NCI-H2196 (cell line): ENCODE results near the gene DPM3.
"Not testable (repeated sequence)": the region's sequence is repeated elsewhere in the genome, so short reads cannot be mapped to it uniquely, and the experiment has no call there.

Experiments
- DNase-seq: peaks from one replicate; lab custom pipeline; 2025; ENCODE audit not compliant: unreplicated experiment; lab: John Stamatoyannopoulos, UW

The DPM3 gene

GRCh38 chr1:155175927-155176371 lies 35.6 kb upstream of the DPM3 start:
- no peak for DNase-seq

GRCh38 chr1:155175281-155175926 lies 35.1 kb upstream of the DPM3 start:
- DNase-seq: no peak

DNA sequence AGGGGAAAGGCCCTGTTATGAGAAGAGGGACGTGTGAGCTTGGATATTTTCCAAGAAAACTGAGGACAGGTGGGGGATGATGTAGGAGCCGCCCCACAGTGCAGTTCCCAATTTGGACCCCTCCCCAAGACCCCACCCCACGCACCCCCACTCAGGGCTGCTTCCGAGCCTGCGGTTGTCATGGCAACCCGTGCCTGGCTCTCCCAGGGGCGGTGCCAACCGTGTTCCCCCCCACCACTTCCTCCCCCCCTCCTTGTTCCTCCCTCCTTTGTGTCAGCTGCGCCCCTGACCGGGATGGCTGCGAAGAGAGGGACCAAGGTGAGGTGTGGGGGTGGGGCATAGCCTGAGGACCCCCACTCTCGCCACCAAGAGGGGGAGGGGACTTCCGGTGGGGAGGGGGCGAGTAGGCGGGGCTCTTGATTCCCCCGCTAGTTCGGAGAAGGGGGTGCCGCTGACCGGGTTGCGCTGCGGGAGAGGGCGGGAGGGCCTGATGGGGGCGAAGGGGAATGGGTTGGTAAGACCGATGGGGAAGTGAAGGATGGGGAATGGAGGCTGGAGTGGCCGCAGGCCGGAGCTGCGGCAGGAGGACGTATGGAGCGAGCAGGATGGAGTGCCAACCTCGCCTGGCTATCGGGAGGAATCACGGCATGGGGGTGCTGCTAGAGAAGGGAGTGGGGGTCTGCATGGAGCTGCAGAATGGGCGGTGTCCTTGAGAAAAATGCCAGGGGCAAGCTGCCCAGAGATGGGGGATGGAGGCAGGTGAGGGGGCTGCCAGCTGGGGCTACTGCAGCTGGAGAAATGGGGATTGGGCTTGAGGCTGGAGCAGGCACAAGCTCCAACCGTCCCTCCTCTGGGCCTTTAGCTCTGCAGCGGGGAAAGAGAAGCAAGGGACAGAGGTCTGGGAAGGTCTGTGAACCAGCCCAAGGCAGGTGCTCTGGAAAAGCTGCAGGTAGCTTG lies 34.3 kb upstream of the DPM3 start:
- peak; percentile 61 for DNase-seq

DNA sequence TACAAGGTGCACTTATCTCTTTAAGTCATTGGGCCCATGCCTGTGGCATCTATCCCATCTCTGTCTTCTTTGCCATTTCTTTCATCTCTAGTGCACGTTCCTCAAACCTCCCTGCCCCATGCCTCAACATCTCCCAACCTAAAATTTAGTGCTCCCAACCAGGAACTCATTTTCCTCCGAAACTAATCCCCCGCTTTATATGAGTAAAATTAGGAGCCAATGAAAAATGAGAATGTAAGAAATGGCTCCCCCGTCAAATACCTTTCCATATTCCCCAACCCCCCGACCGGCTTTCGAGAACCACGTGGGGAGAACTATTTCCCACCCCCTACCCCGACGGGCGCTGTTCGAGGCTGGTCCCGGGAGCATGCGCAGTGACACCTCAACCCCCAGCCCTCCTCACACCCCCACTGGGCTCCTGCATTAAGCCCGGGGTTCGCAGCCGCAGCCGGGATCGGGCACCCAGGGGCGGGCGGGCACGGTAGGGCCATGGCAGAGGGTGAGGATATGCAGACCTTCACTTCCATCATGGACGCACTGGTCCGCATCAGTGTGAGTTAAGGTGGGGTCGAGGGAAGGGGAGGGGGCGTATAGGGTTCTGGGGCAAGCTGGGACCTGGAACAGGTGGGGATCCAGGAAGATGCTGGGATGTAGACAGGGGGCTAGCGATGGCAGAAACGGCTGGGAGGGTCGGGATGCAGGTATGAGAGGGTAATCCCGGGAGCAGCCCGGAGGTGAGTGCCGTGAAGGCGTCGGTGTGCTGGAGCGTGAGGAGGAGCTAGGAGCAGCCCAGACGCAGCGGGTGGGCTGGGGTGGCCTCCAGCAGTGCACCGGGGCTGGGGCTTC lies 33.4 kb upstream of the DPM3 start, which contains the start of gene TRIM46:
TSS of gene TRIM46 (plus strand) at position 372 of the 846 bp plus-strand sequence. CDS start at position 490, 118 bp downstream.
- DNase-seq: peak; percentile 66

- DNase-seq: peak; percentile 96
These were observed 32.6 kb upstream of the DPM3 start, which contains the start of gene KRTCAP2 for GRCh38 chr1:155172732-155173477. KRTCAP2 (minus strand) TSS chr1:155173304; CDS start chr1:155173224, 80 bp downstream.

DNA sequence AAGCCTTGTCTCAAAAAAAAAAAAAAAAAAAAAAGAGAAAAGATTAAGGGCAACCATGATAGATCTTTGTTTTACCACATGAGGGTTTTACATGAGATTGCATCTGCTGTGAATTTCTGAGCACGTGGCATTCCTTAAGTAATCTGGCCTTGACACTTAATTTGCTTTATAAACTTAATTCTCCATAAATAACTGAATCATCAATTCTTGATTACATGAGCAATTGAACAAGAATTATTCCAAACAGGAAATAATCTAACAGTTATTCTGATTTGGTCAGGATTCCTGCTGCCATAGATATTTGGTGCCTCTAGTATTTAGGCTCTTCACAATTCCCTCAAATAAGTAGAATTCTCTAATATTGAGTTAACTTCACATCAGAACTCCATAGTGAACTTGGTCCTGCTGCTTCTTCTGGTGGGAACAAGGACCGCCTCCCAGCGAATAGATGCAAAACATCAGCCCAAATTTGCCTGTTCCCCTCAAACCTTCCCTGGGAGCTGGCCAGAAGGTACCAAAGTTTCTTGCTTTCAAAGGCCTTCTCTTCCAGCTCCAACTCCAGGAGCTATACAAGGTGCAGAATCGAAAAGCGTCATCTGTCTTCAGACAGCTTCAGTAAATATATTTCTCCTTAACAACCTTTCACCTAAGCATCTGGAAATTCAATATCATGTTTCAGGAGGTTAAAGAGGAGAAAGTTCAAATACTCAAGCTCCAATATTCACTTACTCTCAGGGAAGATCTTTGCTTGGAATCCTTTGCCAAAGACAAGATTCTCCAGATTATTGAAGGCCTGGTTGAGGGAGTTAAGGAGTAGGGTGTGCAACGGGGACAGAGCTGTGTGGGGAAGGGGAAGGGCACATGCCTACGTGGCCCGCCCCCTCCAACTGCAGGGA lies 31.8 kb upstream of the DPM3 start:
- no peak for DNase-seq

DNA sequence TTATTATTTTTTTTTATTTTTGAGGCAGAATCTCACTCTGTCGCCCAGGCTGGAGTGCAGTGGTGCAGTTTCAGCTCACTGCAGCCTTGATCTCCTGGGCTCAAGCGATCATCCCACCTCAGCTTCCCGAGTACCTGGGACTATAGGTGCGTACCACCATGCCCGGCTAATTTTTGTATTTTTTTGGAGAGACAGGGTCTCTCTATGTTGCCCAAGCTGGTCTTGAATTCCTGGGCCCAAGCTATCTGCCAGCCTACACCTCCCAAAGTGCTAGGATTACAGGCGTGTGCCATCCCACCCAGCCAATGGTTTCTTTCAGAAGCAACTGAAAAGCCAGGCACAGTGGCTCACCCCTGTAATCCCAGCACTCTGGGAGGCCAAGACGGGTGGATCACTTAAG lies 30.5 kb upstream of the DPM3 start:
- no peak for DNase-seq

GRCh38 chr1:155170101-155170785 lies 29.9 kb upstream of the DPM3 start:
- DNase-seq: no peak

GRCh38 chr1:155169541-155169940 lies 29.2 kb upstream of the DPM3 start:
- no peak for DNase-seq

DNA sequence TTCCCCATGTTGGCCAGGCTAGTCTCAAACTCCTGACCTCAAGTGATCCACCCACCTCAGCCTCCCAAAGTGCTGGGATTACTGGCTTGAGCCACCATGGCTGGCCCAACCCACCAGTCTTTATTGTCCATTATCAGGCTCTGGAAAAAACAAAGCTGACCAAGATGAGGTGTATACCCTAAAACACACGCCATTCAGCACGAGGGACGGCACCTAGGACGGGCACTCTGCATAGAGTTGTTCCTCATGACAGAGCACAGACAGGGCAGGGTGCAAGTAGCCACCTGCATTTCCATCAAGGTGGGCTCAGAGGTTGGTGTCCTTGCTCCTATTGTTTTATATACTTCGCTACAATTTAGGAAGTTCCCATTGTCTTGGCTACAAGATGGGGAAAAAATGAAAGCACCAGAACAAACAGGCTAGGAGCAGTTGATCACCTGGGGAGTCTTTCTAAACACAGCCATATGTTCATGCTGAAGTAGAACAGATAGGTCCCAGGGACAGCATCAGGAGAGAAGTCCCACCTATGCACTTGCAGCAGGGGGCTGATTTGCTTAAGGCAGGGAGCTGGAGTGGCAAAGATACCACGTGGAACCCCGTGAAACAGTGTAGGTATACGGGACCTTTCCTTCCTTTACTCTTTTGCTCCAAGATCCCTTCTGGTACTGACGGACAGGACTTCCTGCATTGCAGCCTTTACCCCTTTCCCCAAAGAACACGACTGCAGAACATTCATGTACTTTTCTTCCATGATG lies 28.3 kb upstream of the DPM3 start:
- DNase-seq: no peak

DNA sequence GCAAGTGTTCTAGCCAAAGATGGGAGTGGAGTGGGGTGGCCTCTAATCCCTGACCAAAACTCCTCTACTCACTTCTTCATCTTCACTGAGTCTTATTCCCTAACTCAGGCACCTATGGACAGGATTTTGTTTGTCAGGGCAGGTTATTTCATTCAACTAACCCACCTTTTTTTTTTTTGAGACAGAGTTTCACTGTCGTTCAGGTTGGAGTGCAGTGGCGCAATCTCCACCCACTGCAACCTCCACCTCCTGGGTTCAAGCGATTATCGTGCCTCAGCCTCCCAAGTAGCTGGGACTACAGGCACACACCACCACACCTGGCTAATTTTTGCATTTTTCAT lies 27.7 kb upstream of the DPM3 start:
- not testable (repeated sequence) for DNase-seq

DNA sequence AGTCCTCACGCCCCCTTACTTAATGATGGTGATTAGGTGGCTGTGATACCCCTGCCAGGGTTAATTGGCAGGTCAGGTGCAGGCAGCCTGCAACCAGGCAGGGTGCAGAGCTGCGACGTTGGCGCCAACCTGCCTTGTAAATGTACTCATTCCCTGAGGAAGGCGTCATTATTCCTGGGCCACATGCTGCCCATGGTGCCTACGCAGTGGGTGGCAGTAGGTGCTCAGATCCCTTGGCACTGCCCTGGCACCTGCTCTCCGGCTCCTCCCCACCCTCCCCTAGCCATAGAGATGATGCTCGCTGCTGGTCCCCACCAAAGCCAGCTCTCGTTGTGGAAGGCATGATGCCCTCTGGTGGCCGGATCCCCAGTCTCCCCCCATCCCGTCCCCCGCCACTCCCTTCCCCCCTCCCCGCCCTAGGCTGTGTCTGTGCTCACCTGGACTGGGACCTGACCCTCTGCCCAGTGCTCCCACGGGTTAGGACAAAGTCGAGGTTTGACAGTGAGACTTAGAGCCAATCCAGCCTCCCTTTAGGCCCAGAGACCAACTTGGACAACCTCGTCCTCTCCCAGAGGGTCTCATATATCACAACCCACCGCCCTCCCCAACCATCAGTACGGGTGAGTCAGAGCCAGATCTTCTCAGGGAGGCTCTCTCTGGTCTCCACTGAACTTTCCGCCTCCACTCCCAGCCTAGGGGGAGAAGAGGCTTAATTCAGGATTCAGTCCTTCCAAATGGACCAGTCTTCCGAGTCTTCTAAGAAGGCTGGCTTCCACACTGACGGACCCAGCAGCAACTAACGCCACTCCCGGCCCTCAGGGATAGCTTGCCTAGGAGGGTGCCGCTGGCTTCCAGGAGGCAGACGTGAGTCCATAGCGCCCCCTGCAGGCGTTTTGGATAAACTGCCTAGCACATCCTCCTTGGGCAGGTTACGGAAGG lies 27.1 kb upstream of the DPM3 start:
- DNase-seq: peak; percentile 93

DNA sequence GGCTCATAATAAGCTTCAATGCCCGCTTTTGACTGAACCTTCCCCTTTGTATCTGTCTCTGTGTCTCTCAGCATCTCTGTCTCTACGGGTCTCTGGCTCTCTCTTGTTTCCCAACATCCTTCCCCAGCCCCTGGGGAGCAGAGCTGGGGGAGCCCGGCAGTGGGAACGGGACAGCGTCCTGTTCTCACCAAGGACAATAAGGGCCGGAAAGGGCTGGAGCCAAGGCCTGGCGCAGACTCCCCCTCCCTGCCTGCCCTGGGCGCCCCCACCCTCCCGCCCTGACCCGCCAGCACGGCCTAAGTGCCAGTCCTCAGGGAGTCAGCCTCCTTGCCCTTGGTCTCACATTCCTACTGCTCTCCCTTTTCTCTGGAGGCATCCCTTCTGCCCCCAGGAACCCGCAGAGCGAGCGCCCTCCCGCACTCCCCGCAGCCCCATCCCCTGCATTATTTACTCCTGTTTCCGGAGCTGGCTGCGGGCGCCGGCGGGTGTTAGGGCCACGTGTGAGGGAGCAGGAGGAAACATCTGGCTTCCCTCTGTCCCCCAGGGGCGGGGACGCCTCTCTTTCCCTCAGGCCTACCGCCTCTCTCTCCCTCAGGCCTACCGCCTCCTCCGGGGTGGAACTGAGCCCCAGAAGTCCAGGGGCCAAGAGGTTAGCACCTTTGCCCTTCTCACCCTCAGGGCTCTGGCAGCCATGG lies 26.3 kb upstream of the DPM3 start:
- DNase-seq: peak; percentile 63

DNA sequence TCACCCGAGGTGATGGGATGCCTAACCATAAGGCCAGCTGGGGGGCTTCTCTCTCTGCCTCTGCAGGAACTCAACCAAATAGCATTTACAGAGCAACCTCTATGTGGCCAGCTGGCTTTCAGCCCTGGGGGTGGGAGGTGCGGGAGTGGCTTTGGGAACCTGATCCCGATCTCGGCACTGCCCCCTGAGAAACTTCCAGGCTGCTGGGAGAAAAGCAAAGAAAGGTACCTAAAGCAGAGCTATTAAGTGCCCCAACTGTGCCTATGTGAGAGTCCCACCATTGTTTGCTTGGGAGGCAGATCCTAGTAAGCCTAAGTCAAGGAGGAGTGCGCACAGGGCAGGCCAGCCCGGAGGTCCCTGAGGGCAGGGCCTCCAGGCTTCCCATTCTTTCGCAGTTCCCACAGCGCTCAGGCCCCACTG lies 25.7 kb upstream of the DPM3 start:
- DNase-seq: no peak

DNA sequence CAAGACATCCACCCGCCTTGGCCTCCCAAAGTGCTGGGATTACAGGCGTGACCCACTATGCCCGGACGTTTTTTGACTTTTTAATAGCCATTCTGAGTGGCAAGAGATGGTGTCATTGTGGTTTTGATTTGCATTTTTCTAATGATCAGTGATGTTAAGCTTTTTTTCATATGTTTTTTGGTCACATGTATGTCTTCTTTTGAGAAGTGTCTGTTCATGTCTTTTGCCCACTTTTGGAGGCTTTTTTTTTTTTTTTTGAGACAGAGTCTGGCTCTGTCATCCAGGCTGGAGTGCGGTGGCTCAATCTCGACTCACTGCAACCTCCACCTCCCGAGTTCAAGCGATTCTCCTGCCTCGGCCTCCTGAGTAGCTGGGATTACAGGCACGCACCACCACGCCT lies 24.3 kb upstream of the DPM3 start:
- DNase-seq: not testable (repeated sequence)

GRCh38 chr1:155163785-155164184 lies 23.5 kb upstream of the DPM3 start:
- not testable (repeated sequence) for DNase-seq
